Bronchial epithelial cell (primary cell): ENCODE results near the gene XRCC2. TPM values are rescaled to one million over a fixed set of nuclear protein-coding genes. Genes with fewer than 3 reads are reported as not detected.
"Not testable (repeated sequence)": the region's sequence is repeated elsewhere in the genome, so short reads cannot be mapped to it uniquely, and the experiment has no call there.

Source experiments
- DNase-seq: peaks from one replicate; pipeline ENCODE4 v3.0.0-alpha.2; 2010; ENCODE audit warnings: low read depth
- FAIRE-seq: peaks from 2 replicates; lab custom pipeline; 2011; peaks lifted over from hg19 to GRCh38; lab: Jason Lieb, UNC
- H3K27me3 ChIP-seq: 2 replicates; pipeline ENCODE4 v1.5.1; 2011; ENCODE audit warnings: low read length; ENCODE audit not compliant: control insufficient read depth, insufficient read depth
- H3K36me3 ChIP-seq: 2 replicates; pipeline ENCODE4 v1.5.1; 2011; ENCODE audit warnings: low read length; ENCODE audit not compliant: control insufficient read depth, insufficient read depth
- H3K4me3 ChIP-seq: 2 replicates; pipeline ENCODE4 v1.5.1; 2011; ENCODE audit warnings: mild to moderate bottlenecking, low read depth, low read length, control low read depth
- CTCF ChIP-seq: IDR thresholded peaks from 2 replicates; pipeline ENCODE4 v1.5.1; 2011; ENCODE audit warnings: mild to moderate bottlenecking, moderate library complexity, low read length, control low read depth, inconsistent platforms; ENCODE audit not compliant: insufficient read depth, severe bottlenecking
- total RNA-seq: library from RNA; depleted of rRNA; stranded (reverse); fragments of >200 nt; gene quantifications from 2 replicates; pipeline ENCODE4 v1.2.1, GENCODE V29; 2014

XRCC2 gene
- total RNA-seq, 1 donor from 2014 or later = 0.26 TPM

DNA sequence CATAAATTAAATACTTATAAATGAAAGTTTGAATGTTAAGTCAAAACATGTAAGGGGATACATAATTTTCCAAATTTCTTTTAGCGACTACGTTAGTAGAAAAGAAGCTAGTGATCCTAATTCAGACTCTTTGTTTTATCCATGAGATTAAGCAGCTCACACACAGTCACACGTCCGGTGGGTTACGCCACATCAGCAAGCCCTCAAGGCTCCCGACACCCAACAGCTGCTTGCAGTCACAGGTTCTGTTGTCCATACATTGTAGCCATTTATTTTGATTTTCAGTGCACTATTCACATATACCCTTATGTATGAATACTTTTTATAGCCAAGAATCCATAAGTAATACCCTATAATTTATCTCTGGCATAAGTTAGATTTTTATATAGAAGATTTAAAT, 39.5 kb downstream of the XRCC2 start:
- FAIRE-seq = no peak
- Histone ChIP-seq H3K4me3 (no peak overlapping the region), H3K36me3 (no peaks in the 10 kb centered on the region), H3K27me3 (no peaks in the 10 kb centered on the region)
- no peak for DNase-seq
- TF ChIP-seq CTCF = no peak

DNA sequence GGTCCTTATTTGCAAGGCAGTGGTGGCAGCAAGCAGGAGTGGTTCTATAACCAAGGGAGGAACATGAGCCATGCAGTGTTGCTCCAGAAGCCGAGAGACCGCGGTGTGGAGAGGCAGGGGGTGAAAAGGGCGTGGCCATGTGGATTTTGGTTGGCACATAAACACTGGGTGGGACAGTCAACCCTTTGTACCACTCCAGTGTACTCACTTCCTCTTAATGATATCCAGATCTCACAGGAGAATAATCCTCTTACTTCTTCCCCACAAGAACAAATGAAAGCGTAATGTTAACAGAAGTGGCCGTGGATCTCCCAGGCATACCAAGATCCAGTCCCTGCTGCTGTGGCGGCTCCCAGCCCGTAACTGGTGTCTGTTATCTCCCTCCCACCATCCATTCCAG, 42.4 kb downstream of the XRCC2 start:
- FAIRE-seq (no peak), DNase-seq (no peak)
- no peaks in the 10 kb centered on the region for H3K27me3 ChIP-seq
- no peak for TF ChIP-seq CTCF
- no peaks in the 10 kb centered on the region for H3K36me3 ChIP-seq
- no peak overlapping the region for H3K4me3 ChIP-seq

DNA sequence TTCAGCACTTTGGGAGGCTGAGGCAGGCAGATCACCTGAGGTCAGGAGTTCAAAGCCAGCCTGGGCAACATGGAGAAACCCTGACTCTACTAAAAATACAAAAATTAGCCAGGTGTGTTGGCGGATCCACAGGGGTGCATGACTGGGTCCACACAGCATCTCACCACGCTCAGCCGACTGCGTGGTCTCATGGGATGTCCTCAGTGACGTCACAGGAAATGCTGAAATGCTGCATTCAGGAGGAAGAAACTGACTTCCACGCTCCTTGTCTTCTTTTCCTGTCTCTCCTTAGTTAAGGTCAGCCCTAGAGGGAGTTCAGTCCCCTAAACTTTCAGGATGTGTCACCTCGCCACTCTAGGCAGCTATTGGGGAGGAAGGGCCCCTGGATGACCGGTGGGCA, 42.9 kb downstream of the XRCC2 start:
- Histone ChIP-seq H3K27me3 (no peaks in the 10 kb centered on the region), H3K4me3 (no peak overlapping the region), H3K36me3 (no peaks in the 10 kb centered on the region)
- no peak for DNase-seq
- no peak for TF ChIP-seq CTCF
- FAIRE-seq = no peak

GRCh38 chr7:152628772-152629171, 47.2 kb downstream of the XRCC2 start:
- DNase-seq, H3K4me3 ChIP-seq, H3K27me3 ChIP-seq, FAIRE-seq, H3K36me3 ChIP-seq: not testable (repeated sequence)

DNA sequence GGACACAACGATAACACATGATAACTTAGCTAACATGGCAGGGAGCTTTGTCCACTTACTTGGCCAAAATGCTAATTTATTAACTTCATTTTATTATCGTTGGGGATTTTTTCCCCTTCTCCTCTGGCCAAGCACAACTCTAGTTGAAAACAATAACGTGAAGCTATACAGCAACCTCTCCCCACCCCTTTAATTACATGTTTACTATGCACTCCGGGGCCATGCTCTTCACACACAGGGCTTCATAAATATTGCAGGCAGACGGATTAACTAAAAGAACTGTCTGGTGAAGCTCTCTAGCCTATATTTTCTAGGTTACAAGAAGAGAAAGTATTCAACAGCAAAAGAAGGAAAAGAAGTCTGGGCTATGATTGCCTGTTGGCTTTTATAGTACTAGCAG, 51.7 kb downstream of the XRCC2 start:
- FAIRE-seq (no peak), DNase-seq (no peak)
- Histone ChIP-seq H3K36me3 (no peaks in the 10 kb centered on the region), H3K4me3 (no peak overlapping the region), H3K27me3 (no peaks in the 10 kb centered on the region)
- TF ChIP-seq CTCF = no peak

GRCh38 chr7:152621426-152621825, 54.5 kb downstream of the XRCC2 start:
- TF ChIP-seq CTCF = no peak
- DNase-seq (no peak), FAIRE-seq (no peak)
- Histone ChIP-seq H3K27me3 (no peaks in the 10 kb centered on the region), H3K36me3 (no peaks in the 10 kb centered on the region), H3K4me3 (no peak overlapping the region)
